Measurements from ENCODE around the gene TMEM212.

TMEM212 gene

DNA sequence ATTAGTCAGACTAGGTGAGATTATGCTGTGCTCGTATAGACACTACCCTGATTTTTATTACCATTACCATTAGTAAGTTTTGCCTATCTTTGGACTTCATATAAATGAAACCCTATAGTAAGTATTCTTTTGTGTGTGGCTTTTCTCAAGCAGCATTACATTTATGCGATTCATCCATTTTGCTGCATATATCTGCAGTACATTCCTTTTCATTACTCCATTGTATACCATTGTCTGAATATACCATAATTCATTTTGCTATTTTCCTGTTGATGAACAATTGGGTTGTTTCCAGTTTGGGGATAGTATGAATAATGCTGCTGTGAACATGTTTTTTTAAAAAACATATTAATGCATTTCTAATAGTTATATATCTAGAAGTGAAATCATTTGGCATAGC, 45.3 kb downstream of the TMEM212 start:
- no peaks in the 10 kb centered on the region for H3K36me3 ChIP-seq
- intact Hi-C loops (cut with DNase I; ENCODE audit: low total_unique reads) = no loop called here
- no peaks in the 10 kb centered on the region for H3K9me3 ChIP-seq
- no peaks in the 10 kb centered on the region for H3K4me1 ChIP-seq
- H3K27me3 ChIP-seq = no peaks in the 10 kb centered on the region
- DNase-seq = no peak
- no peak for TF ChIP-seq CTCF (IDR thresholded peaks at IDR 0.05)
- H3K27ac ChIP-seq = no peak overlapping the region
- no peak overlapping the region for H3K4me3 ChIP-seq

DNA sequence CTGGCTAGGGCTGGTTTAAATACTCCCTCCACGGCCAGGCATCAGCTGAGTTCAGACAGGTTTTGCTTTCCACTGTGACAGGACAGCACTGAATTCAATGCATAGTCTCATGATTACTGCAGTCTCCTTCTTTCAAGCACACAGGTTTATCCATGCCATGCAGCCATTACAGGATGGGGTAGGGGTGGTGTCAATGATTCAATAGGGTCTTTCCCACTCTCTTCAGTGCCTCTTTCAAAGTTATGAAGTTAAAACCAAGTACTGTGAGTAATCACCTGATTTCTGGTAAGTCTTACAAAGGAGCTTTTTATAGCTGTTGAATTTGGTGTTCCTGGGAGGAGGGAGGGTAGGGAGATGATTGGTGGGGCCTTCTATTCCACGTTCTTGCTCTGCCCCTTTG, 47.2 kb downstream of the TMEM212 start:
- intact Hi-C loops (cut with DNase I; ENCODE audit: low total_unique reads) = no loop called here
- no peak for TF ChIP-seq CTCF (IDR thresholded peaks at IDR 0.05)
- Histone ChIP-seq H3K27ac (no peak overlapping the region), H3K36me3 (no peaks in the 10 kb centered on the region), H3K9me3 (no peaks in the 10 kb centered on the region), H3K4me3 (no peak overlapping the region), H3K27me3 (no peaks in the 10 kb centered on the region), H3K4me1 (no peaks in the 10 kb centered on the region)
- no peak for DNase-seq

DNA sequence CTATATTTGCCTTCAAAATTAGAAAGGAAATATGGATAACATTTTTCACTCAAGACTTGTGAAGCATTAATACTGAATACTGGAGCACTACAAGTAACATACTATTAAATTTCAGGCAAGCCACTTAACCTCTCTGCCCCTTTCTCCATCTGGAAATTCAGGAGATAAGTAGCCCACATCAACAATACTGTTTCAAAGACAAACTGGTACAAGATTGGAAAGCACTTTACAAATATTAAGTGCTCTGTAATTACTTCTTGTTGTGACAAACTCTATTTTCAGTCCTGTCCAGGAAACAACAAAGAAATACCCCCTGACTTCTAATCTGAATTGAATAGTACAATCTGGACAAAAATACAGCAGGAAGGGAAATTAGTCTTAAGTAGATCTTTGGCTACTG, 49.3 kb downstream of the TMEM212 start:
- H3K4me3 ChIP-seq = no peak overlapping the region
- H3K27me3 ChIP-seq = no peaks in the 10 kb centered on the region
- no peak overlapping the region for H3K27ac ChIP-seq
- H3K36me3 ChIP-seq = no peaks in the 10 kb centered on the region
- no peaks in the 10 kb centered on the region for H3K4me1 ChIP-seq
- TF ChIP-seq CTCF (IDR thresholded peaks at IDR 0.05) = no peak
- H3K9me3 ChIP-seq = no peaks in the 10 kb centered on the region
- intact Hi-C loops (cut with DNase I; ENCODE audit: low total_unique reads) = no loop called here
- no peak for DNase-seq

GRCh38 chr3:171895291-171895690, 52.1 kb downstream of the TMEM212 start:
- no peaks in the 10 kb centered on the region for H3K4me1 ChIP-seq
- DNase-seq = no peak
- no peak overlapping the region for H3K27ac ChIP-seq
- TF ChIP-seq CTCF (IDR thresholded peaks at IDR 0.05) = no peak
- no peaks in the 10 kb centered on the region for H3K9me3 ChIP-seq
- intact Hi-C loops (cut with DNase I; ENCODE audit: low total_unique reads) = loop anchor here (5.0 kb wide), 1 partner anchor 1923 kb away; no protein-coding TSS in a partner anchor
- H3K27me3 ChIP-seq = no peaks in the 10 kb centered on the region
- H3K4me3 ChIP-seq = no peak overlapping the region
- no peaks in the 10 kb centered on the region for H3K36me3 ChIP-seq

GRCh38 chr3:171895900-171896299, 52.8 kb downstream of the TMEM212 start:
- H3K27ac ChIP-seq = no peak overlapping the region
- no peak overlapping the region for H3K4me3 ChIP-seq
- no peaks in the 10 kb centered on the region for H3K27me3 ChIP-seq
- H3K9me3 ChIP-seq = no peaks in the 10 kb centered on the region
- TF ChIP-seq CTCF (IDR thresholded peaks at IDR 0.05) = no peak
- no peaks in the 10 kb centered on the region for H3K4me1 ChIP-seq
- no peak for DNase-seq
- intact Hi-C loops (cut with DNase I; ENCODE audit: low total_unique reads) = loop anchor here (5.0 kb wide), 1 partner anchor 1924 kb away; no protein-coding TSS in a partner anchor
- H3K36me3 ChIP-seq = no peaks in the 10 kb centered on the region

- Histone ChIP-seq H3K27ac (no peak overlapping the region), H3K36me3 (no peaks in the 10 kb centered on the region), H3K9me3 (no peaks in the 10 kb centered on the region), H3K4me1 (no peaks in the 10 kb centered on the region), H3K27me3 (no peaks in the 10 kb centered on the region), H3K4me3 (no peak overlapping the region)
- TF ChIP-seq CTCF (IDR thresholded peaks at IDR 0.05) = no peak
- DNase-seq = no peak
- intact Hi-C loops (cut with DNase I; ENCODE audit: low total_unique reads) = loop anchor here (5.0 kb wide), 1 partner anchor 1924 kb away; no protein-coding TSS in a partner anchor
Measured at GRCh38 chr3:171896316-171896715, 53.2 kb downstream of the TMEM212 start.

All from tibial artery (tissue), 4 donors.